ENCODE data around the gene E2F2.
"Not testable (repeated sequence)": the region's sequence is repeated elsewhere in the genome, so short reads cannot be mapped to it uniquely, and the experiment has no call there.

The E2F2 gene

DNA sequence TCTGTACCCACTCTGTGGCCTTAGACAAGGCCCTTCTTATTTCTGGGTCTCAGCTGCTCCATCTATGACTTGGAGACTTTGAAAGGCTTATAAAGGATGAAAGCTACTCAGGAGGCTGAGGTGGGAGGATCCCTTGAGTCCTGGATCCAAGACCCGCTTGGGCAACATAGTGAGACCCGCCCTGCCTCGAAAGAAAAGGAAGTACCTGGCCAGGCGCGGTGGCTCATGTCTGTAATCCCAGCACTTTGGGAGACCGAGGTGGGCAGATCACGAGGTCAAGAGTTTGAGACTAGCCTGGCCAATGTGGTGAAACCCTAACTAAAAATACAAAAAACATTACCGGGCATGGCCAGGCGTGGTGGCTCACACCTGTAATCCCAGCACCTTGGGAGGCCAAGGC, 14.8 kb upstream of the E2F2 start:
- no peak for DNase-seq

GRCh38 chr1:23544444-23545389, 13.7 kb upstream of the E2F2 start:
- peak; percentile 75 for DNase-seq

- DNase-seq: no peak
Observed at GRCh38 chr1:23543707-23544443, 12.8 kb upstream of the E2F2 start.

DNA sequence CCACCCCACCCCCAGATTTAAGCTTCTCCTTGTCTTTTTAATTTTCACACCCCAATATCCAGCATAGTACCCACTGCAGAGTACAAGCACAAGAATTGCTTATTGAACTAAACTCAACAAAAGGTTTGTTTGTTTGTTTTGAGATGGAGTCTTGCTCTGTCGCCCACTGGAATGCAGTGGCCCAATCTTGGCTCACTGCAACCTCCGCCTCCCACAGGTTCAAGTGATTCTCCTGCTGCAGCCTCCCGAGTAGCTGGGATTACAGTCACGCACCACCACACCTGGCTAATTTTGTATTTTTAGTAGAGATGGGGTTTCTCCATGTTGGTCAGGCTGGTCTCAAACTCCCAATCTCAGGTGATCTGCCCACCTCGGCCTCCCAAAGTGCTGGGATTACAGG, 11.9 kb upstream of the E2F2 start:
- not testable (repeated sequence) for DNase-seq

DNA sequence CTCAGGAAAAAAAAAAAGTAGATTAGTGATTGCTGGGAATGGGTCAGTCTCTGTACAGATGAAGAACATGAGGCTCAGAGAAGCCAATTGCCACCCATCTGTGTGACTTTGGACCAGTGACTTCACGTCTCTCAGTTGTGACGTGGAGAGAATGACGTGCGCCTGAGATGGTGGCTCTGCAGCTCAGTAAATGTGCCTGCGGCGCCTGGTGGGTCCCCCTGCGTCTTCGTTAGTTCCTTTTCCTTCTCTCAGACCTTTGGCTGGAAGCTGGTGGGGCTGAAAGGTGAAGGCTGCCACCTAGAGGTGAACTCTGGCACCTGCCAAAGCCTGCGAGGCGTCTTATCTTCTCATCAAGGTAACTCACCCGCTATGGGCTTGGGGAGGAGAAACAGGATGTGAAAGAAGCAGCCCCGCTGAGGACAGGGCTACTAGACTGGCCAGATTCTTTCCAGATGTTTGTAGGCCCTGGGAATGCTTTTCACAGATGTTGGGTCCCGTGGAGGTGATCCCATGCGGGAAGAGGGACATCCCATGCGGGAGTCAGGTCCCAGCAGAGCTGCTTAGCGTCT, 8.7 kb upstream of the E2F2 start:
- peak; percentile 90 for DNase-seq

DNA sequence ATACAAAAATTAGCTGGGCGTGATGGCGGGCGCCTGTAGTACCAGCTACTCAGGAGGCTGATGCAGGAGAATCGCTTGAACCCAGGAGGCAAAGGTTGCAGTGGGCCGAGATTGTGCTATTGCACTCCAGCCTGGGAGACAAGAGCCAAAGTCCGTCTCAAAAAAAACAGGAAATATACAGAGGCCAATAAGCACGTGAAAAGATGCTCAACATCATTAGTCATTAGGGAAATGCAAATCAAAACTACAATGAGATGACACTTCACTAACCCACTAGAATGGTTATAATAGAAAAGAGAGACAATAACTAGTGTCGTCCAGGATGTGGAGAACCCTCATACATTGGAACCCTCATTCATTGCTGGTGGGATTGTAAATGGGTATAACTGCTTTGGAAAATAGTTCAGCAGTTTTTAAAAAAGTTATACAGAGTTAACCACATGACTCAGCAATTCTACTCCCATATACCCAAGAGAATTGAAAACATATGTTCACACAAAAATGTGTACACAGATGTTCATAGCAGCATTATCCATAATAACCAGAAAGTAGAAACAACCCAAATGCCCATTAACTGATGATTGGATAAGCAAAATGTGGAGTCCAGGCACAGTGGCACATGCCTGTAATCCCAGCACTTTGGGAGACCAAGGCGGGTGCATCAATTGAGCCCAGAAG, 6.4 kb upstream of the E2F2 start:
- no peak for DNase-seq

GRCh38 chr1:23533246-23534023, 2.4 kb upstream of the E2F2 start:
- no peak for DNase-seq

GRCh38 chr1:23531562-23532094, 595 bp upstream of the E2F2 start:
- no peak for DNase-seq

DNA sequence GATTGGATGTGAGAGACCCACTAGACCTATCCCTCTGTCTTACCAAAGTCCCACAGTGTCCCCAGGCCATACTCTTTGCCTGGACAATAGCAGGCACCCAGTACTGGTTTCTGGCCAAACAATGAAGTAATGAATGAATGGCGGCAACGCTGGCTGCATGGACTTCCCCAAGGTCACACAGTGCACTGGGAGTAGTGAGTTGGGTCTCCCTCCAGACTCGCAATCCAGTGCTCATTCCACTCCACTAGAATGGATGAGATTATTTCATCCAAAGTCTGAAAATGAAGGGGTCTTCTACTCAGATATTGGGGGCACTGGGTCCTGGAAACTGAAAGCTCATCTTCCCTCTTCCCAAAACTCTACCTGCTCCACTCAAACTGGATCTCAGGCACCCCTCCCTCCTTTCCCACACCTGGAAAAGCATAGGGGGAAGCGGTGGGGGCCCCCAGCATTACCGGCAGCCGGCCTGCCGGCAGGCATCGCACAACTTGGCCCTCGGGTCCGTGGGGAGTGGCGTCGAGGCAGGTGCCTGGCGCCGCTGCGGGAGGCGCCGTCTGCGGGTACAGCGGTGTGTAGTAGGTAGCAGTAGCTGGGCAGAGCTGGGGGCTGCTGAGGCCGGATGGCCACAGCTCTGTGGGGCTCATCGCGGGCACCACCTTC, 816 bp downstream of the E2F2 start:
- no peak for DNase-seq

DNA sequence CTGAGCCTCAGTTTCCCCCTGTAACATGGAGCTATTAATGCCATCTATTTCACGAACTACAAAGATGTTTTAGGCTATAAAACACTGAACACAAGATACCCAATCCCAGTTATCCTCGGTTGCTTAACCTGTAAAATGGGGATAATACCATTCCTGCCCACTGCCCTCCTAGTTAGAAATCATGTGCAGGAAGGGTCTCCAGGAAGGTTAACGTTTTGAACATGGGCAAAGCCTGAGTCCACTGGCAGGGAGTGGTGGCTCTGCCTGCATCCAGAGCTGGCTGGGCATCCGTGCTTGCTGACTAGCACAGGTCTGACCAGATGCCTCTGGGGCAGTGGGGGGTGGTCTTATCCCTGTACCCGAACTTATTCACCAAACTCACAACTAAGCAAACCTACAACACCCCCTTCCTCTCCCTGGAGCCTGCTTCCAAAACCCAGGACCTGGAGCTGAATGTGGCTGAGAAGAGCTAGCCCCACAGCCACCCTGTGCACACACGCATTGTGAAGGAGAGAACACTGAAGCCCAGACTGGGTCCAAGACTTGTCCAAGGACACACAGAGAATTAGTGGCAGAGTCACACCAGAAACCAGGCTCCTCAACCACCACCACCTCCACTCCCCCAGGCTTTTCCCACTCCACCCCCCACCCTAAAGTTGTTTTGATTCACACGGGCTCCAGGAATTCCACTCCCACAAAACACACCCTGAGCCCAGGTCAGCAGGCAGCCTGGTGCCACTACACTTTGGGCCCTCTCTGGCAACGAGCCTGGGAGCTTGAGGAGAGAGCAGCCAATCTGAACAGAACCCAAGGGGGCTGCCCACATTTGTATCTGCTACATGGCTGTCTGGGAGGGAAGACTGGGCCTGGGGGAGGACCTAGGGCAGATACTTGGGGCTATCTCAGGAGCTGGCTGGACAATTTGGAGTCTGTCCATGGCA, 1.6 kb downstream of the E2F2 start:
- no peak for DNase-seq

- peak; percentile 75 for DNase-seq
Observed at GRCh38 chr1:23528250-23528978, 2.6 kb downstream of the E2F2 start.

DNA sequence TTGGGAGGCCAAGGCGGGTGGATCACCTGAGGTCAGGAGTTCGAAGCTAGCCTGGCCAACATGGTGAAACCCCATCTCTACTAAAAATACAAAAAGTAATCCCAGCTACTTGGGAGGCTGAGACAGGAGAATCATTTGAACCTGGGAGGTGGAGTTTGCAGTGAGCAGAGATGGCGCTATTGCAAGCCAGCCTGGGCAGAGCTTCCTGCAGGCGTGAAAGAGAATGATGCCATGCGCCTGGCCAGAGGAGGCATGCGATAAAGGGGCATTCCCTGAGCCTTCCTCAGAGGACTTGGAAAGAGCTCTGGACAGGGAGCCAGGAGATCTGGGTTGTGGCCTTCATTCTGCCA, 3.2 kb downstream of the E2F2 start:
- no peak for DNase-seq

DNA sequence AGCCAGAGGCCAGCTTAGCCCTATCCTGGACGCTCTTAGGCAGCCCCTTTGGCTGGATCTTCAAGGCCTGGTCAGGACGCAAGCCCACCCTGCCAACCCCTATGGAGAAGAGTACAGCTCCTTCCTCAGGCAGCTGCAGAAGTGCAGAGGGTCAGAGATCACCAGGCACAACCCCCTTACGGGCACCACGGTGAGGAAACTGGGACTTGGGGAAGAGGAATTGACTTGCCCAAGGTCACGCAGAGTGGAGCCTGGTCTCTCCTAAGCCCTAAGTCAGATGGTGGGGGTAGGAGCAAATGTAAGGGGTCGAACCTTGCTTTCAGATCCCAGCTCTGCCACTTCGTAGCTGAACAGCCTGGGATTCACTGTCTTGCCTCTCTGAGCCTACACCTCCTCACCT, 3.7 kb downstream of the E2F2 start:
- no peak for DNase-seq

DNA sequence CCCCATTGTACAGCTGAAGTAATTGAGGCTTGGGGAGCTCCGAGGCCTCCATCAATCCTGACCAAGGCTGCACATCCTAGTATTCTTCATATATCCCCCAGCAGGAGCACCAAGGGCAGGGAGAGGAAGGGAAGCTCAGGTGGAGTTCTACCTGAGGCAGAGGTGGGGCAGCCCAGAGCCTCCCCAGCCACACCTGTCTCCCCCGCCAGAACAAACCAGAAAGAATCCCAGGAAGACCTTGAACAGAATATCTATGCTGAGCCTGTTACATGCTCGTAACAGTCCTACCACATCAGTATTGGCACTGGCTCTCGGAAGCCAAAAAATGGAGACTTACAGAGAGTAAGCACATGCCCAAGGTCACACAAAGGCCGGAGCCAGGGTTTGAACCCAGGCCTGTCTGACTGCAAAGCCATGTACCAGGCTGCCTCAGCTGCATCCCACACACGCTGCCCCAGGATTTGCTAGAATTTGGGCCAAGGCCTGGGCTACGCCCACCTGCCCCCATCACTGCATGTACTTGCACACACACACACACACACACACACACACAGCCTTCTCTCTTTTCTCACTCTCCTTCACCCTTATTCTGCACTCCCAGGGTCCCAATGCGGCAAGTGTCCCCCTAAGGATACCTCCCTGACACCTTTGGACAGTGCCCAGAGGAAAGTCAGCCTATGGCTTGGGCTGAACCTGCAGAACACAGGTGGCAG, 4.5 kb downstream of the E2F2 start:
- DNase-seq: no peak

- no peak for DNase-seq
Observed at GRCh38 chr1:23525558-23526250, 5.3 kb downstream of the E2F2 start.

DNA sequence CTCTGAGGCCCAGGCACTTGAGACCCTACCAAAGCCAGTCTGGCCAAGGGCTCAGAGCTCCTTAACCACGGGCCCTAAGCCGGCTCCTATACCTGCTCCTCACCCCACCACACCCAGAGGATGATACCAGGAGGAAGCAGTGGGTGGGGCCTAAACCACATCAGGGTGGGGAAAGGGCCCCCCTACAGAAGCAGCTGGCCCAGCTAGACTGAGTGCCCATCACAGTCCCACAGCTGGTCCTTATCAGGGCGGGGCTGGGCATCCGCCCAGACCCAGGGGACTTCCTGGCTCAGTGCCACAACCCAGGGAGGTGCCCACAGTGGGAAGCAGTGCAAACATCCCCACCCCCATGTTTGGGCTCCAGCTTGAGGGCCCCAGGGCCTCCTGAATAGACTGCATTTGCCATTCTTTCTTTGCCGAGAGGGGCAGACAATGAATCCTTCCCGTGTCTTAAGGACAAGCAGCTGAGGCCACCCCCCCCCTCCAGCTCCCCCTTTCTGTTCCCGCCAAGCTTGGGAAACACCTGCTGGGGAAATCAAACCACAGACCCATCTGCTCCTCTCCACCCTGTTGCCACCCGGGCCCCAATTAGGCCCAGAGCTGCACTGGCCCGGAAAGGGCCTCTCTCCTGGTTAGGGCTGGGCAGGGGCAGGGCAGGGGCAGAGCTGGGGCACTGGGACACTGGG, 6.2 kb downstream of the E2F2 start:
- no peak for DNase-seq

GRCh38 chr1:23524163-23524562, 6.9 kb downstream of the E2F2 start:
- no peak for DNase-seq

Data from activated CD8-positive, alpha-beta memory T cell treated with anti-CD3 and anti-CD28 coated beads, Interleukin-2, amount 50 U/mL, for 4 hours (primary cell).